ENCODE measurements around the gene IMP3.

DNA sequence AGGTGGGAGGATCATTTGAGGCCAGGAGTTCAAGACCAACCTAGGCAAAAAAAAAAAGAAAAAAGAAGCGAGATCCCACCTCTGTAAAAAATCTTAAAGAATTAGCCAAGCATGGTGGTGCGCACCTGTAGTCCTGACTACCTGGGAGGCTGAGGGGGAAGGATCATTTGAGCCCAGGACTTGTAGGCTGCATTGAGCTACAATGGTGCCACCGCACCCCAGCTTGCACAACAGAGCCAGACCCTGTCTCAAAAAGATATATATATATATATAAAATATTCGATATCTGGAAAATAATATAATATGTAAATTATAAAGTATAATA lies 1.1 kb upstream of the IMP3 start:
- TF ChIP-seq, protein P1, sequence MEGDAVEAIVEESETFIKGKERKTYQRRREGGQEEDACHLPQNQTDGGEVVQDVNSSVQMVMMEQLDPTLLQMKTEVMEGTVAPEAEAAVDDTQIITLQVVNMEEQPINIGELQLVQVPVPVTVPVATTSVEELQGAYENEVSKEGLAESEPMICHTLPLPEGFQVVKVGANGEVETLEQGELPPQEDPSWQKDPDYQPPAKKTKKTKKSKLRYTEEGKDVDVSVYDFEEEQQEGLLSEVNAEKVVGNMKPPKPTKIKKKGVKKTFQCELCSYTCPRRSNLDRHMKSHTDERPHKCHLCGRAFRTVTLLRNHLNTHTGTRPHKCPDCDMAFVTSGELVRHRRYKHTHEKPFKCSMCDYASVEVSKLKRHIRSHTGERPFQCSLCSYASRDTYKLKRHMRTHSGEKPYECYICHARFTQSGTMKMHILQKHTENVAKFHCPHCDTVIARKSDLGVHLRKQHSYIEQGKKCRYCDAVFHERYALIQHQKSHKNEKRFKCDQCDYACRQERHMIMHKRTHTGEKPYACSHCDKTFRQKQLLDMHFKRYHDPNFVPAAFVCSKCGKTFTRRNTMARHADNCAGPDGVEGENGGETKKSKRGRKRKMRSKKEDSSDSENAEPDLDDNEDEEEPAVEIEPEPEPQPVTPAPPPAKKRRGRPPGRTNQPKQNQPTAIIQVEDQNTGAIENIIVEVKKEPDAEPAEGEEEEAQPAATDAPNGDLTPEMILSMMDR (conservative IDR thresholded peaks at IDR 0.05; ENCODE audit: low read depth, low read length) = no peak
- TF ChIP-seq EZH2 (IDR thresholded peaks at IDR 0.05; ENCODE audit: borderline replicate concordance, low read depth, low read length, poor library complexity, severe bottlenecking) = no peak
